HAP-1 (cell line): ENCODE data around the gene IGLL5.
A peak's percentile ranks its signal among the peaks of the same experiment; 100 is the strongest.

Experiments used
- DNase-seq, 2 experiments: peaks; one replicate each; pipeline ENCODE4 v3.0.0-alpha.2; 2016 to 2020; ENCODE audit warnings: low spot score in 2 of 2
- H3K27me3 ChIP-seq: fragments of 250-450 bp; sonication (Bioruptor Pico); 2 replicates; pipeline ENCODE4 v1.5.1; 2020; ENCODE audit warnings: low read depth, mild to moderate bottlenecking, moderate library complexity
- H3K36me3 ChIP-seq: fragments of 250-450 bp; sonication (Bioruptor Pico); replicated peaks from 2 replicates; pipeline ENCODE4 v1.5.1; 2020; ENCODE audit warnings: mild to moderate bottlenecking
- H3K4me1 ChIP-seq: fragments of 250-450 bp; sonication (Bioruptor Pico); 2 replicates; pipeline ENCODE4 v1.5.1; 2020; ENCODE audit warnings: mild to moderate bottlenecking
- H3K4me3 ChIP-seq: fragments of 250-450 bp; sonication (Bioruptor Pico); 2 replicates; pipeline ENCODE4 v1.5.1; 2020; ENCODE audit warnings: mild to moderate bottlenecking, moderate library complexity
- H3K9me3 ChIP-seq: fragments of 250-450 bp; sonication (Bioruptor Pico); 2 replicates; pipeline ENCODE4 v1.5.1; 2020; ENCODE audit warnings: mild to moderate bottlenecking, moderate library complexity
- in situ Hi-C: fragments of 300-500 bp; cut with MboI; formaldehyde crosslinking; loops from 3 replicates; pipeline ENCODE4 v1.14.3; 2020; ENCODE audit warnings: low sequenced_read_pairs, inconsistent platforms, mixed read lengths

The IGLL5 gene

GRCh38 chr22:22854466-22854865, 33.1 kb upstream of the IGLL5 start:
- no peaks in the 10 kb centered on the region for H3K36me3 ChIP-seq
- peaks cover 11% of the 10 kb centered on the region for H3K27me3 ChIP-seq
- no peak overlapping the region for H3K4me3 ChIP-seq
- H3K9me3 ChIP-seq, result no peaks in the 10 kb centered on the region
- no peaks in the 10 kb centered on the region for H3K4me1 ChIP-seq
- no peak for DNase-seq
- in situ Hi-C loops, result loop anchor here (10.0 kb wide), 1 partner anchor 100 kb away; no protein-coding TSS in a partner anchor

DNA sequence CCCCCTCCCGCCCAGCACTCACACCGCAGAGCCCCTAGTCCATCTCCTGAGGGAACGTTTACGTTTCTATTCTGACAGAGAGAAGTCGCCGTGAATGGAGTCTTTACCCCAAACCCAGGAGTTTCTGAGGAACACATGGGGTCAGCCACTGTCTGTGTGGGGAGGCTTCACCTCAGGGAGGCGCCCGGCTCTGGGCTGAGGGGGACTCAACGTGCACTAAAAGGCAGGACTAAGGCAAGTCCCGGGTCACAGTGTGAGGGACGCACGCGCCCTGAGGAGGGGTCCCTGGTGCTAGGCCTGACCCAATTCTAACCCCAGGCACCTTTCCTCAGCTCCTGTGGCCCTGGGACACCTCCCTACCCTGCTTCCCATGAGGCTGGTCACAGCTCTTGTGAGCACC, 32.5 kb upstream of the IGLL5 start:
- no peaks in the 10 kb centered on the region for H3K9me3 ChIP-seq
- no peaks in the 10 kb centered on the region for H3K36me3 ChIP-seq
- no peaks in the 10 kb centered on the region for H3K4me1 ChIP-seq
- H3K4me3 ChIP-seq, result no peak overlapping the region
- peaks cover 17% of the 10 kb centered on the region for H3K27me3 ChIP-seq
- no peak for DNase-seq
- in situ Hi-C loops, result loop anchor here (10.0 kb wide), 1 partner anchor 100 kb away; no protein-coding TSS in a partner anchor

DNA sequence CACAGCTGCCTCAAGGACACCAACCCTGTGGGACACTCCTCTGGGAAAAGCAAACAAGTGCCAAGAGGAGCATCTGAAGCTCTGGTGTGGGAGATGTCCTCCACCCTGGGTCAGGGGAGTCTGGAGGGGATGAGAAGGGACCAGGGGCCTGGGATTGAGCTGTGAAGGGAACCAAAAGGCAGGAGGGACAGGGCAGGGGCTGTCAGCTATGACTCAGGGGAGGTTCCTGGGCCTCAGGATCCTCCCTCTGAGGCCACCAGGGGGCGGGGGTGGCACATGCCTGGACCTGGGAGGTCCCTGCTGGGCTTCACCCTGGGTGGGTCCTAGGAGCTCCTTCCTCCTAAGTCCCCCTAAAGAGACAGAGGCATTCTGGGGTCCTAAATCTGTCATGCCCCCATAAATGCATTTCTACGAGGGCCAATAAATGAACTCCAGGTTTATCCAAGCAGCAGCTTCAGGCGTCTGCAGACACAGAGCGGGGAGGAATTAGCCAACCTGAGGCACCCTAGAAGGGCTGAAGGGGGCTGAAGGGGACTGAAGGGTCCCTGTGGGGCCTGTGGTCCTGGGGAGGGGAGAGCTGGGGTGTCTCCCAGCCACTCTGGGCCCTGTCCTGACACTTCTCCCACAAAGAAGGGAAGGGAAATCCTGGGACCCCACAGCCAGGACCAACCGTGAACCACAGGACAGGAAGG, 31.9 kb upstream of the IGLL5 start:
- H3K4me1 ChIP-seq, result no peaks in the 10 kb centered on the region
- H3K36me3 ChIP-seq, result no peaks in the 10 kb centered on the region
- DNase-seq, result peak in 1 of 2 experiments; percentile 52
- H3K27me3 ChIP-seq, result peaks cover 23% of the 10 kb centered on the region
- H3K4me3 ChIP-seq, result no peak overlapping the region
- in situ Hi-C loops, result loop anchor here (10.0 kb wide), 1 partner anchor 99 kb away; no protein-coding TSS in a partner anchor
- no peaks in the 10 kb centered on the region for H3K9me3 ChIP-seq

GRCh38 chr22:22856364-22856763, 31.3 kb upstream of the IGLL5 start:
- no peak for DNase-seq
- no peaks in the 10 kb centered on the region for H3K36me3 ChIP-seq
- H3K27me3 ChIP-seq, result peaks cover 23% of the 10 kb centered on the region
- no peaks in the 10 kb centered on the region for H3K9me3 ChIP-seq
- in situ Hi-C loops, result loop anchor here (10.0 kb wide), 1 partner anchor 98 kb away; no protein-coding TSS in a partner anchor
- no peaks in the 10 kb centered on the region for H3K4me1 ChIP-seq
- H3K4me3 ChIP-seq, result no peak overlapping the region

GRCh38 chr22:22856885-22857606, 30.6 kb upstream of the IGLL5 start:
- Histone ChIP-seq H3K4me3 (no peak overlapping the region), H3K36me3 (no peaks in the 10 kb centered on the region), H3K27me3 (peaks cover 23% of the 10 kb centered on the region), H3K4me1 (no peaks in the 10 kb centered on the region), H3K9me3 (no peaks in the 10 kb centered on the region)
- no peak for DNase-seq
- in situ Hi-C loops, result loop anchor here (10.0 kb wide), 1 partner anchor 98 kb away; no protein-coding TSS in a partner anchor

- in situ Hi-C loops, result loop anchor here (10.0 kb wide), 1 partner anchor 97 kb away; no protein-coding TSS in a partner anchor
- H3K4me3 ChIP-seq, result no peak overlapping the region
- peaks cover 23% of the 10 kb centered on the region for H3K27me3 ChIP-seq
- no peak for DNase-seq
- no peaks in the 10 kb centered on the region for H3K4me1 ChIP-seq
- H3K36me3 ChIP-seq, result no peaks in the 10 kb centered on the region
- no peaks in the 10 kb centered on the region for H3K9me3 ChIP-seq
These were observed 29.7 kb upstream of the IGLL5 start for GRCh38 chr22:22857607-22858558.

GRCh38 chr22:22858559-22858937, 29.1 kb upstream of the IGLL5 start:
- Histone ChIP-seq H3K9me3 (no peaks in the 10 kb centered on the region), H3K36me3 (no peaks in the 10 kb centered on the region), H3K4me3 (no peak overlapping the region), H3K27me3 (peaks cover 21% of the 10 kb centered on the region), H3K4me1 (no peaks in the 10 kb centered on the region)
- DNase-seq, result no peak
- in situ Hi-C loops, result loop anchor here (10.0 kb wide), 1 partner anchor 96 kb away; no protein-coding TSS in a partner anchor

GRCh38 chr22:22863001-22863400, 24.6 kb upstream of the IGLL5 start:
- no peaks in the 10 kb centered on the region for H3K36me3 ChIP-seq
- H3K27me3 ChIP-seq, result peaks cover 23% of the 10 kb centered on the region
- H3K4me1 ChIP-seq, result no peaks in the 10 kb centered on the region
- no peak for DNase-seq
- H3K9me3 ChIP-seq, result no peaks in the 10 kb centered on the region
- in situ Hi-C loops, result no loop called here
- H3K4me3 ChIP-seq, result no peak overlapping the region

- Histone ChIP-seq H3K4me3 (no peak overlapping the region), H3K4me1 (no peaks in the 10 kb centered on the region), H3K36me3 (no peaks in the 10 kb centered on the region), H3K27me3 (peaks cover 12% of the 10 kb centered on the region), H3K9me3 (no peaks in the 10 kb centered on the region)
- DNase-seq, result no peak
- in situ Hi-C loops, result no loop called here
These were observed 22.1 kb upstream of the IGLL5 start for GRCh38 chr22:22865311-22866072.

- H3K9me3 ChIP-seq, result no peaks in the 10 kb centered on the region
- no peaks in the 10 kb centered on the region for H3K4me1 ChIP-seq
- DNase-seq, result no peak
- in situ Hi-C loops, result no loop called here
- no peaks in the 10 kb centered on the region for H3K36me3 ChIP-seq
- peaks cover 9% of the 10 kb centered on the region for H3K27me3 ChIP-seq
- no peak overlapping the region for H3K4me3 ChIP-seq
These were observed 21.1 kb upstream of the IGLL5 start for GRCh38 chr22:22866381-22867111.

DNA sequence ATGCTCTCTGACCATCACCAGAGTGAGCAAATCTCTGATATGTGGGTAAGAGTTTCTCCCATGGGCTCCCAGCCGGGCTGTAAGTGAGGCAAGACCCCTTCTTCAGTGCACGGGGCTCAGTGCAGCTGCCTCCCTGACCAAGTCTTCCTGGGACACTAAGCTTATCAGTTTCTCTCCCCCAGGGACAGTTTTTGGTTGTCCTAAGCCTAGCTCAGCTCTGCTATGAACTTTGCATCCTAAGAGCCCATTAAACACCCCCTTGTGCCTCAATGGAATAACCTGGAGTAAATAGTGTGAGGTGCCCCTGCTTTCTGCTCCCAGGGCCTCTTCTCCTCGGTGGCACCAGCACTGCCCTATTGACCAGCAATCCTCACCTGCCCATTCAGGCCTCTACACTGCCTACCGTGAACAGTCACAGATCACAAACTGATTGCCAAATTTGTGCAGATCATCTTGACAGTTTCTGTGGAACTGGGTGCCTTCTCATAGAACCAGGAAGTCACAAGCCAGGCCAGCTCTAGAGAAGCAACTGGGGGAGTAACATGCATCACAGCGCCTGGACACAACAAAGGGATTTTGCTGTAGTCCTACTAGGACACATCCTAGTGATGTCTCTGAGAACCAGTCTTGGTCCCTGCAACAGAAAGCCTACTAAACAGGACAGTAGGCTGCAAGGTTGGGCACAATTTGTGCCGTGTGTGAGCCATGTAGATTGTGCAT, 19.5 kb upstream of the IGLL5 start:
- no peaks in the 10 kb centered on the region for H3K36me3 ChIP-seq
- in situ Hi-C loops, result no loop called here
- no peak for DNase-seq
- H3K9me3 ChIP-seq, result no peaks in the 10 kb centered on the region
- no peaks in the 10 kb centered on the region for H3K4me1 ChIP-seq
- no peak overlapping the region for H3K4me3 ChIP-seq
- H3K27me3 ChIP-seq, result peaks cover 9% of the 10 kb centered on the region; the same call in 1 of the 2 replicates
